BLaER1 treated with 17β-estradiol and CSF1 and Interleukin-3, amounts not matched to agents 10 nM and 100 nM (cell line): Measurements from ENCODE around the gene PVALEF.
"Not testable (repeated sequence)": the region's sequence is repeated elsewhere in the genome, so short reads cannot be mapped to it uniquely, and the experiment has no call there.

Experiments
- H3K27ac ChIP-seq, 11 experiments: shearing (Covaris generic); formaldehyde crosslinking; 2 replicates each; pipeline ENCODE4 v1.8.1; 2022
- H3K27me3 ChIP-seq, 11 experiments: shearing (Covaris generic); formaldehyde crosslinking; 2 replicates each; pipeline ENCODE4 v1.8.1; 2022
- H3K36me3 ChIP-seq, 11 experiments: shearing (Covaris generic); formaldehyde crosslinking; 2 replicates each; pipeline ENCODE4 v1.8.1; 2022
- H3K4me1 ChIP-seq, 10 experiments: shearing (Covaris generic); formaldehyde crosslinking; 2 replicates each; pipeline ENCODE4 v1.8.1; 2022
- H3K4me2 ChIP-seq, 11 experiments: shearing (Covaris generic); formaldehyde crosslinking; 2 replicates each; pipeline ENCODE4 v1.8.1; 2022
- H3K4me3 ChIP-seq, 10 experiments: shearing (Covaris generic); formaldehyde crosslinking; 2 replicates each; pipeline ENCODE4 v1.8.1; 2022
- H3K9ac ChIP-seq, 11 experiments: shearing (Covaris generic); formaldehyde crosslinking; 2 replicates each; pipeline ENCODE4 v1.8.1; 2022
- H3K9me3 ChIP-seq, 11 experiments: shearing (Covaris generic); formaldehyde crosslinking; replicated peaks in 1 of 11; 2 replicates each; pipeline ENCODE4 v1.8.1; 2022
- H4K20me1 ChIP-seq, 11 experiments: shearing (Covaris generic); formaldehyde crosslinking; 2 replicates each; pipeline ENCODE4 v1.8.1; 2022
- Cebpa-rat ChIP-seq, 11 experiments: shearing (Covaris generic); IDR thresholded peaks; 2 replicates each; pipeline ENCODE4 v1.8.1; 2022

The PVALEF gene

GRCh38 chr17:81139428-81139827 lies 25.9 kb upstream of the PVALEF start:
- no peak for TF ChIP-seq Cebpa-rat (IDR thresholded peaks at IDR 0.05)
- Histone ChIP-seq H3K27ac (no peak overlapping the region), H3K9ac (no peak overlapping the region), H3K27me3 (peaks cover 0 to 8% (median 0%) of the 10 kb centered on the region in 11 experiments; a peak in 3 of 22 replicates), H3K9me3 (no peaks in the 10 kb centered on the region), H3K4me3 (no peak overlapping the region), H4K20me1 (peaks cover 0 to 41% (median 13%) of the 10 kb centered on the region in 11 experiments; a peak in 11 of 22 replicates), H3K4me2 (peak overlapping the region in 6 of 11 experiments; percentile 11 to 97 (median 82); a peak in 9 of 22 replicates), H3K4me1 (peaks cover 37 to 82% (median 72%) of the 10 kb centered on the region in 10 experiments), H3K36me3 (no peaks in the 10 kb centered on the region)

GRCh38 chr17:81140018-81140417 lies 25.3 kb upstream of the PVALEF start:
- H3K36me3 ChIP-seq: no peaks in the 10 kb centered on the region
- H3K27ac ChIP-seq: no peak overlapping the region
- no peak for TF ChIP-seq Cebpa-rat (IDR thresholded peaks at IDR 0.05)
- H4K20me1 ChIP-seq: peaks cover 0 to 36% (median 7%) of the 10 kb centered on the region in 11 experiments; a peak in 9 of 22 replicates
- no peak overlapping the region for H3K4me3 ChIP-seq
- H3K9ac ChIP-seq: no peak overlapping the region
- peak overlapping the region in 6 of 11 experiments; percentile 11 to 97 (median 82); a peak in 11 of 22 replicates for H3K4me2 ChIP-seq
- peaks cover 43 to 82% (median 71%) of the 10 kb centered on the region in 10 experiments for H3K4me1 ChIP-seq
- no peaks in the 10 kb centered on the region for H3K9me3 ChIP-seq
- peaks cover 0 to 6% (median 0%) of the 10 kb centered on the region in 11 experiments; a peak in 3 of 22 replicates for H3K27me3 ChIP-seq

DNA sequence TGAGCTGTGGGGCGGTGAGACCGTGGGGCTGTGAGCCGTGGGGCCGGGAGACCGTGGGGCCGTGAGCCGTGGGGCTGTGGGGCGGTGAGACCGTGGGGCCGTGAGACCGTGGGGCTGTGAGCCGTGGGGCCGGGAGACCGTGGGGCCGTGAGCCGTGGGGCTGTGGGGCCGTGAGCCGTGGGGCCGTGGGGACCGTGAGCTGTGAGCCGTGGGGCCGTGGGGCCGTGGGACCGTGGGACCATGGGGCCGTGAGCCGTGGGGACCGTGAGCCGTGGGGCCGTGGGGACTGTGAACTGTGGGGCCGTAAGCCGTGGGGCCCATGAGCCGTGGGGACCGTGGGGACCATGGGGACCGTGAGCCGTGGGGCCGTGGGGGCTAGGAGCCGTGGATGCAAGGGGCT lies 24.6 kb upstream of the PVALEF start:
- Histone ChIP-seq H4K20me1 (peaks cover 0 to 29% (median under 1%) of the 10 kb centered on the region in 11 experiments; a peak in 6 of 22 replicates), H3K4me3 (no peak overlapping the region), H3K27ac (peak overlapping the region in 3 of 11 experiments; percentile 40 to 64 (median 46); a peak in 4 of 22 replicates), H3K36me3 (no peaks in the 10 kb centered on the region), H3K4me1 (peaks cover 39 to 81% (median 71%) of the 10 kb centered on the region in 10 experiments), H3K9me3 (no peaks in the 10 kb centered on the region), H3K4me2 (peak overlapping the region in 8 of 11 experiments; percentile 74 to 97 (median 88); a peak in 12 of 22 replicates), H3K27me3 (no peaks in the 10 kb centered on the region; a peak in 1 of 22 replicates), H3K9ac (peak overlapping the region in 1 of 11 experiments; percentile 46; a peak in 1 of 22 replicates)
- no peak for TF ChIP-seq Cebpa-rat (IDR thresholded peaks at IDR 0.05)

DNA sequence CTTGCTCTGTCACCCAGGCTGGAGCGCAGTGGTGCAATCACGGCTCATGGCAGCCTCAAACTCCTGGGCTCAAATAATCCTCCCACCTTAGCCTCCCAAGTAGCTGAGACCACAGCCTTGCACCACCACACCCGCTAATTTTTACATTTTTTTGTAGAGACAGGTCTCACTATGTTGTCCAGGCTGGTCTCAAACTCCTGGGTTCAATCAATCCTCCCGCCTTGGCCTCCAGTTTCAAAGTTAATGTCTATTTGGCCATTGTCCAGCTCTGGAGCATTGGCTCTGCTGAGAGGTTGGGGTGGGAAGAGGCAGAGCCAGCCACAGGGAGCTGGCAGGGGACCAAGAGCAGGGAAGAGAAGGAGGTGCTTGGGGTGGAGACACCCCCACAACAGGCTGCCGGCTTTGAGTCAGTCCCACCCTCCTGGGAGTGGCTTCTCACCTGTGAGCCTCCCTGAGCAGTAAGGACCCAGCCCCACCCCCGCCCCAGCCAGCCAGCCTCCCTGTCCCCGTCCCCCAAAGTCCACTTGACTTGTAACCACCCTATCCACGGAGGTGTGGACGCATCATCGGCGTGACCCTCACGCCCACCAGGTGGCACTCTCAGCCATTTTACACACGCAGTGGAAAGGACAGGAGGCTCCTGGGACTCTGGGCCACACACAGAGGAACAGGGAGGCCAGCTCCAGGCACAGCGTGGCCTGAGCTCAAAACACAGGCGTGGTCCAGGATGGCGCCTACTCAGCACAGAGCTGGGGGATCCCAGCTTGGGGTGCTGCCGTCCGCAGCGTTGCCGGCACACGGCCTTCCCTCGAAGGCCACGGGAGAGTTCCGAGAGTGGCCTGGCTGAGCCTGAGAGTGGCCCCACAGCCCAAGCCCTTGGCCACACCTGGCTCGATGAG lies 22.8 kb upstream of the PVALEF start:
- Histone ChIP-seq H3K27ac (peak overlapping the region in 4 of 11 experiments; percentile 23 to 64 (median 38); a peak in 4 of 22 replicates), H4K20me1 (peaks cover 0 to 13% (median 0%) of the 10 kb centered on the region in 11 experiments; a peak in 4 of 22 replicates), H3K9ac (peak overlapping the region in 5 of 11 experiments; percentile 5 to 44 (median 31); a peak in 5 of 22 replicates), H3K9me3 (no peaks in the 10 kb centered on the region), H3K27me3 (no peaks in the 10 kb centered on the region), H3K4me3 (no peak overlapping the region), H3K4me1 (peaks cover 41 to 75% (median 71%) of the 10 kb centered on the region in 10 experiments), H3K4me2 (peak overlapping the region; percentile 65 to 97 (median 80)), H3K36me3 (no peaks in the 10 kb centered on the region)
- TF ChIP-seq Cebpa-rat (IDR thresholded peaks at IDR 0.05): no peak

DNA sequence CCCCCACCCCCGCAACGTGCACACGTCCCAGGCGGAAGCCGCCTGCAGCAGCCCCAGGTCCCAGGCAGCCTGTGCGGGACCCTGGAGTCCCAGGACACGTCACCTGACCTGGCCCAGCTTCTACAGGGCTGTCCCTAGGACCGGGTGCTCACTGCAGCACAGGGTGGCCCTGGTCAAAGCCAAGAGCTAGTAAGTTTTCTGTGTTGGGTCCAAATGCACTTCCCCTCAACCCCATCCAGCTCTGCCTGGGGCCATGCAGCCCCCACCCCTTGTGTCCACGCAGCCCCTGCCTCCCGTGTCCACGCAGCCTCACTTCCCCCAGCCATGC lies 22.1 kb upstream of the PVALEF start:
- Histone ChIP-seq H3K9me3 (no peaks in the 10 kb centered on the region), H3K27ac (peak overlapping the region in 2 of 11 experiments; percentile 23 to 35; a peak in 2 of 22 replicates), H3K27me3 (no peaks in the 10 kb centered on the region), H3K4me3 (no peak overlapping the region), H3K4me1 (peaks cover 41 to 79% (median 73%) of the 10 kb centered on the region in 10 experiments), H3K9ac (peak overlapping the region in 5 of 11 experiments; percentile 5 to 41 (median 31); a peak in 4 of 22 replicates), H3K4me2 (peak overlapping the region; percentile 62 to 97 (median 73); a peak in 21 of 22 replicates), H3K36me3 (no peaks in the 10 kb centered on the region), H4K20me1 (peaks cover 0 to 12% (median 0%) of the 10 kb centered on the region in 11 experiments; a peak in 4 of 22 replicates)
- no peak for TF ChIP-seq Cebpa-rat (IDR thresholded peaks at IDR 0.05)

- H3K4me2 ChIP-seq: peak overlapping the region; percentile 40 to 97 (median 73)
- peaks cover 0 to 9% (median 0%) of the 10 kb centered on the region in 11 experiments; a peak in 4 of 22 replicates for H4K20me1 ChIP-seq
- no peaks in the 10 kb centered on the region for H3K36me3 ChIP-seq
- no peaks in the 10 kb centered on the region for H3K27me3 ChIP-seq
- H3K4me1 ChIP-seq: peaks cover 48 to 86% (median 80%) of the 10 kb centered on the region in 10 experiments
- no peak overlapping the region for H3K27ac ChIP-seq
- no peak for TF ChIP-seq Cebpa-rat (IDR thresholded peaks at IDR 0.05)
- peak overlapping the region in 7 of 11 experiments; percentile 9 to 51 (median 21); a peak in 6 of 22 replicates for H3K9ac ChIP-seq
- H3K9me3 ChIP-seq: no peaks in the 10 kb centered on the region
- no peak overlapping the region; a peak in 1 of 20 replicates for H3K4me3 ChIP-seq
These were observed 21.4 kb upstream of the PVALEF start for GRCh38 chr17:81143717-81144422.

DNA sequence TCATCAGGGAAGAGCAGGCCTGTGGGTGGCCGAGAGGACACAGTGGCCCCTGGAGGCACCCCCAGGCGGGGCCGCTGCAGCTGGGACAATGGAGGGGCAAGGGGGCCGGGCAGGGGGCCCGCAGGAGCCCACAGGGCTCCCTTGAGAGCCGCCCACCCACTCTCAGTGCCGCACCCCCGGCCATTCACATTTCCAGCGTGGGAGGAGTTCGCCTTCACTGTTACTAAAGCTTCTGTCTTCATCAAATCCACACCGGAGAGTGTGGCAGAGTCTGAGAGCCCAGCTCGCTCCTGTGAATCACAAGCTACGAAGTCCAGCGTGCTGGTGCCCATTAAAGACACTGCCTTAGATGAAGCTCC lies 20.9 kb upstream of the PVALEF start:
- Histone ChIP-seq H3K36me3 (no peaks in the 10 kb centered on the region), H3K9ac (peak overlapping the region in 8 of 11 experiments; percentile 9 to 51 (median 20); a peak in 8 of 22 replicates), H3K4me2 (peak overlapping the region; percentile 40 to 97 (median 73); a peak in 21 of 22 replicates), H3K9me3 (no peaks in the 10 kb centered on the region), H4K20me1 (peaks cover 0 to 4% (median 0%) of the 10 kb centered on the region in 11 experiments; a peak in 4 of 22 replicates), H3K27ac (peak overlapping the region in 2 of 11 experiments; percentile 8 to 13; a peak in 2 of 22 replicates), H3K27me3 (no peaks in the 10 kb centered on the region), H3K4me1 (peaks cover 53 to 88% (median 83%) of the 10 kb centered on the region in 10 experiments), H3K4me3 (no peak overlapping the region; a peak in 1 of 20 replicates)
- no peak for TF ChIP-seq Cebpa-rat (IDR thresholded peaks at IDR 0.05)

GRCh38 chr17:81146208-81146607 lies 19.1 kb upstream of the PVALEF start:
- not testable (repeated sequence) for H3K9ac ChIP-seq, H3K36me3 ChIP-seq, H4K20me1 ChIP-seq, H3K9me3 ChIP-seq, H3K27ac ChIP-seq, H3K4me3 ChIP-seq, H3K27me3 ChIP-seq
- H3K4me1 ChIP-seq: peaks cover 70 to 89% (median 83%) of the 10 kb centered on the region in 10 experiments
- peak overlapping the region in 9 of 11 experiments; percentile 10 to 94 (median 39); a peak in 9 of 22 replicates for H3K4me2 ChIP-seq
